ENCODE results near the gene CCL26. TPM values are rescaled to one million over a fixed set of nuclear protein-coding genes. Genes with fewer than 3 reads are reported as not detected.

The CCL26 gene
- total and polyA plus RNA-seq, 2 experiments from 2014 or later: 3.0 to 18.4 TPM

DNA sequence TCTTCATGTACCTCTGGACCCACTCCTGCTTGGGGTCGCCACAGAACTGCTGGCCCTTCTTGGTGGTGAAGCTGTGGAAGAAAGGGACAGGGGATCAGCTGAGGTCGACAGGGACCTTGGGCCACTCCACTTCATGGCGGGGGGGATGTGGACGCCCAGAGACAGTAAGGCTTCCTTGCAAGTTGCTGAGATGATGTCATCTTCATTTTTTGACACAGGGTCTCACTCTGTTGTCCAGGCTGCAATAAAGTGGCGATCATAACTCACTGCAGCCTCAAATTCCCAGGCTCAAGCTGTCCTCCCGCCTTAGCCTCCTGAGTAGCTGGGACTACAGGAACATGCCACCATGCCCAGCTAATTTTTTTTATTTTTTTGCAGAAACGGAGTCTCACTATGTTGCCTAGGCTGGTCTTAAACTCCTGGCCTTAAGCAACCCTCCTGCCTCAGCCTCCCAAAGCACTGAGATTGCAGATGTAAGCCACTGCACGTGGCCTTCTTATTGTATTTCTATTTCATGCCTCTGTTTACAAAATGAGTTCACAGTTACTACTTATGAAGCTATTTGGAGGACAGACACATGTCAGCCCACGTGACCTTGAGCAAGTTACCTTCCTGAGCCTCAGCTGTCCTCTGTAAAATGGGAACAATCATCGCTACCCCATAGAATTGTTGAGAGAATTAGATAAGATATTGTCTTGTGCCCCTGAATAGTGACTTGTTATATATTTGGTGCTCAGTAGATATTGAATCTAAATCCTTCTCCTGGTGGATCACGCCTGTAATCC, 40.1 kb upstream of the CCL26 start:
- Mint-ChIP-seq H3K36me3 (ENCODE audit: low read depth) (peaks cover under 1% of the 10 kb centered on the region; the same call in 1 of the 3 replicates), H3K4me3 (no peak overlapping the region)

More for the DNA sequence above, 40.1 kb upstream of the CCL26 start:
- DNase-seq (ENCODE audit: low spot score): no peak
- Histone ChIP-seq H3K79me2 (replicated peaks; ENCODE audit: insufficient read depth) (no peaks in the 10 kb centered on the region), H2AFZ (no peak overlapping the region), H3K4me2 (no peak overlapping the region), H3F3A (replicated peaks; ENCODE audit: low read depth) (no peaks in the 10 kb centered on the region), H4K20me1 (replicated peaks; ENCODE audit: insufficient read depth) (no peaks in the 10 kb centered on the region), H3K36me3 (ENCODE audit: insufficient read depth) (no peaks in the 10 kb centered on the region), H3K4me3 (no peak overlapping the region), H3K9me2 (ENCODE audit: insufficient read depth) (no peaks in the 10 kb centered on the region), H3K27me3 (ENCODE audit: insufficient read depth) (no peaks in the 10 kb centered on the region), H3K4me1 (ENCODE audit: insufficient read depth) (no peaks in the 10 kb centered on the region), H3K27ac (ENCODE audit: low read depth) (no peak overlapping the region)
- Mint-ChIP-seq H3K9me3 (peaks cover 7% of the 10 kb centered on the region), H3K4me1 (no peaks in the 10 kb centered on the region), H3K27me3 (ENCODE audit: insufficient read depth, low read depth, poor library complexity) (peaks cover 16% of the 10 kb centered on the region), H3K27ac (no peak overlapping the region)
- no peak for ATAC-seq
- TF ChIP-seq, protein P1, sequence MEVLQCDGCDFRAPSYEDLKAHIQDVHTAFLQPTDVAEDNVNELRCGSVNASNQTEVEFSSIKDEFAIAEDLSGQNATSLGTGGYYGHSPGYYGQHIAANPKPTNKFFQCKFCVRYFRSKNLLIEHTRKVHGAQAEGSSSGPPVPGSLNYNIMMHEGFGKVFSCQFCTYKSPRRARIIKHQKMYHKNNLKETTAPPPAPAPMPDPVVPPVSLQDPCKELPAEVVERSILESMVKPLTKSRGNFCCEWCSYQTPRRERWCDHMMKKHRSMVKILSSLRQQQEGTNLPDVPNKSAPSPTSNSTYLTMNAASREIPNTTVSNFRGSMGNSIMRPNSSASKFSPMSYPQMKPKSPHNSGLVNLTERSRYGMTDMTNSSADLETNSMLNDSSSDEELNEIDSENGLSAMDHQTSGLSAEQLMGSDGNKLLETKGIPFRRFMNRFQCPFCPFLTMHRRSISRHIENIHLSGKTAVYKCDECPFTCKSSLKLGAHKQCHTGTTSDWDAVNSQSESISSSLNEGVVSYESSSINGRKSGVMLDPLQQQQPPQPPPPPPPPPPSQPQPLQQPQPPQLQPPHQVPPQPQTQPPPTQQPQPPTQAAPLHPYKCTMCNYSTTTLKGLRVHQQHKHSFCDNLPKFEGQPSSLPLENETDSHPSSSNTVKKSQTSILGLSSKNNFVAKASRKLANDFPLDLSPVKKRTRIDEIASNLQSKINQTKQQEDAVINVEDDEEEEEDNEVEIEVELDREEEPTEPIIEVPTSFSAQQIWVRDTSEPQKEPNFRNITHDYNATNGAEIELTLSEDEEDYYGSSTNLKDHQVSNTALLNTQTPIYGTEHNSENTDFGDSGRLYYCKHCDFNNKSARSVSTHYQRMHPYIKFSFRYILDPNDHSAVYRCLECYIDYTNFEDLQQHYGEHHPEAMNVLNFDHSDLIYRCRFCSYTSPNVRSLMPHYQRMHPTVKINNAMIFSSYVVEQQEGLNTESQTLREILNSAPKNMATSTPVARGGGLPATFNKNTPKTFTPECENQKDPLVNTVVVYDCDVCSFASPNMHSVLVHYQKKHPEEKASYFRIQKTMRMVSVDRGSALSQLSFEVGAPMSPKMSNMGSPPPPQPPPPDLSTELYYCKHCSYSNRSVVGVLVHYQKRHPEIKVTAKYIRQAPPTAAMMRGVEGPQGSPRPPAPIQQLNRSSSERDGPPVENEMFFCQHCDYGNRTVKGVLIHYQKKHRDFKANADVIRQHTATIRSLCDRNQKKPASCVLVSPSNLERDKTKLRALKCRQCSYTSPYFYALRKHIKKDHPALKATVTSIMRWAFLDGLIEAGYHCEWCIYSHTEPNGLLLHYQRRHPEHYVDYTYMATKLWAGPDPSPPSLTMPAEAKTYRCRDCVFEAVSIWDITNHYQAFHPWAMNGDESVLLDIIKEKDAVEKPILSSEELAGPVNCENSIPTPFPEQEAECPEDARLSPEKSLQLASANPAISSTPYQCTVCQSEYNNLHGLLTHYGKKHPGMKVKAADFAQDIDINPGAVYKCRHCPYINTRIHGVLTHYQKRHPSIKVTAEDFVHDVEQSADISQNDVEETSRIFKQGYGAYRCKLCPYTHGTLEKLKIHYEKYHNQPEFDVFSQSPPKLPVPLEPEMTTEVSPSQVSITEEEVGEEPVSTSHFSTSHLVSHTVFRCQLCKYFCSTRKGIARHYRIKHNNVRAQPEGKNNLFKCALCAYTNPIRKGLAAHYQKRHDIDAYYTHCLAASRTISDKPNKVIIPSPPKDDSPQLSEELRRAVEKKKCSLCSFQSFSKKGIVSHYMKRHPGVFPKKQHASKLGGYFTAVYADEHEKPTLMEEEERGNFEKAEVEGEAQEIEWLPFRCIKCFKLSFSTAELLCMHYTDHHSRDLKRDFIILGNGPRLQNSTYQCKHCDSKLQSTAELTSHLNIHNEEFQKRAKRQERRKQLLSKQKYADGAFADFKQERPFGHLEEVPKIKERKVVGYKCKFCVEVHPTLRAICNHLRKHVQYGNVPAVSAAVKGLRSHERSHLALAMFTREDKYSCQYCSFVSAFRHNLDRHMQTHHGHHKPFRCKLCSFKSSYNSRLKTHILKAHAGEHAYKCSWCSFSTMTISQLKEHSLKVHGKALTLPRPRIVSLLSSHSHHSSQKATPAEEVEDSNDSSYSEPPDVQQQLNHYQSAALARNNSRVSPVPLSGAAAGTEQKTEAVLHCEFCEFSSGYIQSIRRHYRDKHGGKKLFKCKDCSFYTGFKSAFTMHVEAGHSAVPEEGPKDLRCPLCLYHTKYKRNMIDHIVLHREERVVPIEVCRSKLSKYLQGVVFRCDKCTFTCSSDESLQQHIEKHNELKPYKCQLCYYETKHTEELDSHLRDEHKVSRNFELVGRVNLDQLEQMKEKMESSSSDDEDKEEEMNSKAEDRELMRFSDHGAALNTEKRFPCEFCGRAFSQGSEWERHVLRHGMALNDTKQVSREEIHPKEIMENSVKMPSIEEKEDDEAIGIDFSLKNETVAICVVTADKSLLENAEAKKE (CRISPR knock-in tag; IDR thresholded peaks at IDR 0.05): no peak
- no peak for TF ChIP-seq ZNF331 (CRISPR knock-in tag; IDR thresholded peaks at IDR 0.05; ENCODE audit: low read depth)
- no peak for TF ChIP-seq STAT1 (IDR thresholded peaks at IDR 0.05; ENCODE audit: unreplicated experiment)
- TF ChIP-seq, protein P2, sequence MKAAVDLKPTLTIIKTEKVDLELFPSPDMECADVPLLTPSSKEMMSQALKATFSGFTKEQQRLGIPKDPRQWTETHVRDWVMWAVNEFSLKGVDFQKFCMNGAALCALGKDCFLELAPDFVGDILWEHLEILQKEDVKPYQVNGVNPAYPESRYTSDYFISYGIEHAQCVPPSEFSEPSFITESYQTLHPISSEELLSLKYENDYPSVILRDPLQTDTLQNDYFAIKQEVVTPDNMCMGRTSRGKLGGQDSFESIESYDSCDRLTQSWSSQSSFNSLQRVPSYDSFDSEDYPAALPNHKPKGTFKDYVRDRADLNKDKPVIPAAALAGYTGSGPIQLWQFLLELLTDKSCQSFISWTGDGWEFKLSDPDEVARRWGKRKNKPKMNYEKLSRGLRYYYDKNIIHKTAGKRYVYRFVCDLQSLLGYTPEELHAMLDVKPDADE (IDR thresholded peaks at IDR 0.05): no peak
- no peak for TF ChIP-seq EZH2 (IDR thresholded peaks at IDR 0.05; ENCODE audit: low read depth, unreplicated experiment)
- no peak for TF ChIP-seq EZH2phosphoT487 (IDR thresholded peaks at IDR 0.05; ENCODE audit: unreplicated experiment)
- TF ChIP-seq ZNF114 (CRISPR knock-in tag; IDR thresholded peaks at IDR 0.05): no peak
- TF ChIP-seq CREB1 (CRISPR knock-in tag; IDR thresholded peaks at IDR 0.05; ENCODE audit: low read depth): no peak
- no peak for TF ChIP-seq POLR2AphosphoS5 (IDR thresholded peaks at IDR 0.05; ENCODE audit: low read depth)
- no peak for TF ChIP-seq REST (IDR thresholded peaks at IDR 0.05; ENCODE audit: unreplicated experiment)
- TF ChIP-seq JUNB (IDR thresholded peaks at IDR 0.05; ENCODE audit: unreplicated experiment): no peak
- TF ChIP-seq, protein P3, sequence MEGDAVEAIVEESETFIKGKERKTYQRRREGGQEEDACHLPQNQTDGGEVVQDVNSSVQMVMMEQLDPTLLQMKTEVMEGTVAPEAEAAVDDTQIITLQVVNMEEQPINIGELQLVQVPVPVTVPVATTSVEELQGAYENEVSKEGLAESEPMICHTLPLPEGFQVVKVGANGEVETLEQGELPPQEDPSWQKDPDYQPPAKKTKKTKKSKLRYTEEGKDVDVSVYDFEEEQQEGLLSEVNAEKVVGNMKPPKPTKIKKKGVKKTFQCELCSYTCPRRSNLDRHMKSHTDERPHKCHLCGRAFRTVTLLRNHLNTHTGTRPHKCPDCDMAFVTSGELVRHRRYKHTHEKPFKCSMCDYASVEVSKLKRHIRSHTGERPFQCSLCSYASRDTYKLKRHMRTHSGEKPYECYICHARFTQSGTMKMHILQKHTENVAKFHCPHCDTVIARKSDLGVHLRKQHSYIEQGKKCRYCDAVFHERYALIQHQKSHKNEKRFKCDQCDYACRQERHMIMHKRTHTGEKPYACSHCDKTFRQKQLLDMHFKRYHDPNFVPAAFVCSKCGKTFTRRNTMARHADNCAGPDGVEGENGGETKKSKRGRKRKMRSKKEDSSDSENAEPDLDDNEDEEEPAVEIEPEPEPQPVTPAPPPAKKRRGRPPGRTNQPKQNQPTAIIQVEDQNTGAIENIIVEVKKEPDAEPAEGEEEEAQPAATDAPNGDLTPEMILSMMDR (conservative IDR thresholded peaks at IDR 0.05; ENCODE audit: low read depth in 2 of 2): no peak
- TF ChIP-seq NANOG (IDR thresholded peaks at IDR 0.05; ENCODE audit: borderline replicate concordance): no peak

Measured in GM23338 (cell line).